ENCODE data around the gene FAM72C. TPM values are rescaled to one million over a fixed set of nuclear protein-coding genes. Genes with fewer than 3 reads are reported as not detected.
"Not testable (repeated sequence)": the region's sequence is repeated elsewhere in the genome, so short reads cannot be mapped to it uniquely, and the experiment has no call there.

Gene FAM72C
- 0.52 TPM for total RNA-seq (2013)
- polyA plus RNA-seq, result under 1 TPM; 0.28 to 0.33 (median 0.31) TPM
- 0.28 and 0.48 TPM in 2 replicates for polyA minus RNA-seq
- 0 to 1.1 (median 0.08) reads per million in 11 experiments for total RNA-seq

DNA sequence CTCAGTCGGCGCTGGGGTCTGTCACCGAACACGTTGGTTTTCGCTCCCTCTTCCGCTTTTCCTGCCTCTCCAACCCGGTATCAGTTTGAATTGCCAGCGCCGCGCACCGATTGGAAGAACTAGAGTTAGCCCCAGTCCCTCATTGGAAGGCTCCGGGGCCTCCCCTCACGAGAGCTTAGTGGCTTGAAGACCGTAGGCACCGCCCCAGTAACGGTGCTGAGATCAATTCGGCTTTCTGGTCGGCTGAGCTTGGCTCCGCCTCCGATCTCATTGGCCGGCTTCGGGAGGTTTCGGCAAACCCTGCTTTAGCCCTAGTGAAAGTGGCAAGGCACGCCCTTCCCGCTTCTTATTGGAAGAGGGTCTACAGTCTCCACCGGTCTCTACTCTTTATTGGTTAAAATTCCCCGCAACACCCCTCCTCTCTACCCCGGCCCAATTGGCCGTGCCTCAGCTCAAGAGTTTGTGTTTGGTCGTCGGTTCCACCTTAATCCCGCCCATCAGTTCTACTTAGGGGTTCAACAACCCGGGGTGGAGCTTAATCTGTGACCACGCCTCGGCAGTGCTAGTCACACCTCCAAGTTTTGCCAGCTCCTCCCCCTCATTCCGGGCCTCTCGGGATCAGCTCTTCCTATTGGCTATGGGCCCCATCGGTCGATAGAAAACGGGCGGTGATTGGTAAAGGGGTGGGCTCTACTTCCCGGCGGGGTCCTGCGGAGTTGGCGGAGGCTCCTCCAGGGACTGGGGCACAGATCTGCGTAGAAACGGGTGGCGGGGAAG, at the start of gene FAM72C:
Gene FAM72C (minus strand): TSS at position 63 of the 777 bp plus-strand sequence. CDS start 845 bp downstream, outside the sequence.
- H3K4me1 ChIP-seq (ENCODE audit: control insufficient read depth in 1 of 2, insufficient read depth in 2 of 2, low read length in 2 of 2); H3K79me2 ChIP-seq (ENCODE audit: insufficient read depth, low read length); H3K27me3 Mint-ChIP-seq (ENCODE audit: low read depth in 3 of 3); H3K9me3 ChIP-seq (replicated peaks in 1 of 2; ENCODE audit: control insufficient read depth in 1 of 2, insufficient read depth in 1 of 2, low read length in 2 of 2); H3K4me3 Mint-ChIP-seq; H4K20me1 ChIP-seq (ENCODE audit: insufficient read depth, low read length); H3K27ac ChIP-seq (ENCODE audit: low read depth in 1 of 2, low read length in 2 of 2); H3K27ac Mint-ChIP-seq; DNase-seq; H3K9me3 Mint-ChIP-seq; H3K36me3 Mint-ChIP-seq; intact Hi-C loops (cut with micrococcal nuclease); H3K36me3 ChIP-seq (replicated peaks in 1 of 2; ENCODE audit: control insufficient read depth in 1 of 2, insufficient read depth in 2 of 2, low read length in 2 of 2); H3K4me2 ChIP-seq (replicated peaks; ENCODE audit: extremely low read depth, low read length, poor library complexity, severe bottlenecking); H3K27me3 ChIP-seq (ENCODE audit: control insufficient read depth in 2 of 2, insufficient read depth in 2 of 2, low read length in 2 of 2); H3K4me1 Mint-ChIP-seq; H3K4me3 ChIP-seq (replicated peaks in 1 of 3; ENCODE audit: low read depth in 2 of 3, low read length in 3 of 3); H2AFZ ChIP-seq (ENCODE audit: insufficient read depth, low read depth, low read length, poor library complexity, severe bottlenecking); H3K9ac ChIP-seq (ENCODE audit: insufficient read depth, low read length, poor library complexity, severe bottlenecking): not testable (repeated sequence)
- no CpG with 5 or more reads among the region's 48 CpGs for WGBS (ENCODE audit: insufficient coverage)

GRCh38 chr1:144020001-144020738, 48.4 kb upstream of the FAM72C start:
- no CpG with 5 or more reads among the region's 3 CpGs for whole genome bisulfite sequencing (ENCODE audit: insufficient coverage)

GRCh38 chr1:144019101-144019500, 47.3 kb upstream of the FAM72C start:
- H3K4me1 Mint-ChIP-seq, result not testable (repeated sequence)

More at GRCh38 chr1:144020001-144020738, 48.4 kb upstream of the FAM72C start:
- DNase-seq; H3K27ac ChIP-seq (ENCODE audit: low read depth in 1 of 2, low read length in 2 of 2); H3K9ac ChIP-seq (ENCODE audit: insufficient read depth, low read length, poor library complexity, severe bottlenecking); H3K36me3 ChIP-seq (replicated peaks in 1 of 2; ENCODE audit: control insufficient read depth in 1 of 2, insufficient read depth in 2 of 2, low read length in 2 of 2); H3K36me3 Mint-ChIP-seq; H3K4me1 ChIP-seq (ENCODE audit: control insufficient read depth in 1 of 2, insufficient read depth in 2 of 2, low read length in 2 of 2); H3K79me2 ChIP-seq (ENCODE audit: insufficient read depth, low read length); H3K27me3 ChIP-seq (ENCODE audit: control insufficient read depth in 2 of 2, insufficient read depth in 2 of 2, low read length in 2 of 2); H3K9me3 Mint-ChIP-seq; H3K27ac Mint-ChIP-seq; H2AFZ ChIP-seq (ENCODE audit: insufficient read depth, low read depth, low read length, poor library complexity, severe bottlenecking); H3K4me3 ChIP-seq (replicated peaks in 1 of 3; ENCODE audit: low read depth in 2 of 3, low read length in 3 of 3); H3K27me3 Mint-ChIP-seq (ENCODE audit: low read depth in 3 of 3); H3K4me3 Mint-ChIP-seq; H3K4me1 Mint-ChIP-seq; H3K9me3 ChIP-seq (replicated peaks in 1 of 2; ENCODE audit: control insufficient read depth in 1 of 2, insufficient read depth in 1 of 2, low read length in 2 of 2); H4K20me1 ChIP-seq (ENCODE audit: insufficient read depth, low read length); intact Hi-C loops (cut with micrococcal nuclease); H3K4me2 ChIP-seq (replicated peaks; ENCODE audit: extremely low read depth, low read length, poor library complexity, severe bottlenecking): not testable (repeated sequence)

DNA sequence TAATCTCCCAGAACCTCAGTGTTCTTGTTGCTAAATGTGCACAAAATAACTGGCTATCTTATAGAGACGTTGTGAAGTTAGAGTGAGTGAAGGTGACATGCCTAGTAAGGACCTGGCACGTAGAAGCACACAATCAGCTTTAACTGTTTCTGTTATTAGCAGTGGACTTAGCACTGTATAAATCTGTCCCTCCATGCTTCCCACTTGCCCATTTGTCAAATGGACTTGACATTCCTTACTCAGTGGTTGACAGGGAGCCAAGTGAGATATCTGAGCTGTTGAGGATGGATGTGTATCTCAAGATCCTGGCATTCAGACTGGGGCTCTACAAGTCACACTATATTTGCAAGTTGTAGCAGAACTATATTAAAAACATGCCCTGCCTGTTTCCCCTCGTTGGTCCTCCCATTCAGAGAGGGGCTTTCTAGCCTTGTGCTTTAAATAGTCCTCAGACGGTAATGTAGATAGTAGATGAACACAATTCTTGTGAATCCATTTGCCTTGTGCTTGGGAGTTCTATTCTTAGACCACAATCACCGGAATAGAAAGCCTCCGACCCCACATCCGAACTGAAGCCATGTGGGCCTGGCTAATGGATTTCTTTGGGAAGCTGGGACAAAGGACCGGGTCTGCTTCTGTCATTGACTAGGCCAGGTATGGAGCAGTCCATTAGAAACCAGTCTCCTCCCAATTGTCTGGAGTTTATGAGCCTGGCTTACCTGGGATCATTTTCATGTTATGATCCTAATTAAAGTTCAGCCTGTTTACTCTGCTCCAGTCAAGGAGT, 43.6 kb upstream of the FAM72C start:
- H3K27ac ChIP-seq (ENCODE audit: low read depth in 1 of 2, low read length in 2 of 2); H3K4me1 Mint-ChIP-seq; H3K79me2 ChIP-seq (ENCODE audit: insufficient read depth, low read length); H3K36me3 ChIP-seq (replicated peaks in 1 of 2; ENCODE audit: control insufficient read depth in 1 of 2, insufficient read depth in 2 of 2, low read length in 2 of 2); H3K9ac ChIP-seq (ENCODE audit: insufficient read depth, low read length, poor library complexity, severe bottlenecking); H3K36me3 Mint-ChIP-seq; H4K20me1 ChIP-seq (ENCODE audit: insufficient read depth, low read length); intact Hi-C loops (cut with micrococcal nuclease); H3K9me3 ChIP-seq (replicated peaks in 1 of 2; ENCODE audit: control insufficient read depth in 1 of 2, insufficient read depth in 1 of 2, low read length in 2 of 2); H3K4me3 ChIP-seq (replicated peaks in 1 of 3; ENCODE audit: low read depth in 2 of 3, low read length in 3 of 3); H2AFZ ChIP-seq (ENCODE audit: insufficient read depth, low read depth, low read length, poor library complexity, severe bottlenecking); H3K27ac Mint-ChIP-seq; H3K27me3 Mint-ChIP-seq (ENCODE audit: low read depth in 3 of 3); H3K27me3 ChIP-seq (ENCODE audit: control insufficient read depth in 2 of 2, insufficient read depth in 2 of 2, low read length in 2 of 2); H3K4me1 ChIP-seq (ENCODE audit: control insufficient read depth in 1 of 2, insufficient read depth in 2 of 2, low read length in 2 of 2); H3K4me3 Mint-ChIP-seq; DNase-seq; H3K9me3 Mint-ChIP-seq; H3K4me2 ChIP-seq (replicated peaks; ENCODE audit: extremely low read depth, low read length, poor library complexity, severe bottlenecking): not testable (repeated sequence)
- no CpG with 5 or more reads among the region's 8 CpGs for WGBS (ENCODE audit: insufficient coverage)

More at GRCh38 chr1:144019101-144019500, 47.3 kb upstream of the FAM72C start:
- H4K20me1 ChIP-seq (ENCODE audit: insufficient read depth, low read length); H3K4me2 ChIP-seq (replicated peaks; ENCODE audit: extremely low read depth, low read length, poor library complexity, severe bottlenecking); H3K9me3 ChIP-seq (replicated peaks in 1 of 2; ENCODE audit: control insufficient read depth in 1 of 2, insufficient read depth in 1 of 2, low read length in 2 of 2); H3K4me3 ChIP-seq (replicated peaks in 1 of 3; ENCODE audit: low read depth in 2 of 3, low read length in 3 of 3); H3K9me3 Mint-ChIP-seq; H3K36me3 Mint-ChIP-seq; H3K36me3 ChIP-seq (replicated peaks in 1 of 2; ENCODE audit: control insufficient read depth in 1 of 2, insufficient read depth in 2 of 2, low read length in 2 of 2); H2AFZ ChIP-seq (ENCODE audit: insufficient read depth, low read depth, low read length, poor library complexity, severe bottlenecking); H3K4me1 ChIP-seq (ENCODE audit: control insufficient read depth in 1 of 2, insufficient read depth in 2 of 2, low read length in 2 of 2); H3K4me3 Mint-ChIP-seq; H3K79me2 ChIP-seq (ENCODE audit: insufficient read depth, low read length); DNase-seq; H3K27ac Mint-ChIP-seq; H3K27me3 ChIP-seq (ENCODE audit: control insufficient read depth in 2 of 2, insufficient read depth in 2 of 2, low read length in 2 of 2); H3K27me3 Mint-ChIP-seq (ENCODE audit: low read depth in 3 of 3); H3K27ac ChIP-seq (ENCODE audit: low read depth in 1 of 2, low read length in 2 of 2); intact Hi-C loops (cut with micrococcal nuclease); H3K9ac ChIP-seq (ENCODE audit: insufficient read depth, low read length, poor library complexity, severe bottlenecking): not testable (repeated sequence)
- no CpG with 5 or more reads among the region's 2 CpGs for WGBS (ENCODE audit: insufficient coverage)

Data from CD14-positive monocyte (primary cell).